ENCODE data around the gene LRMDA.

The LRMDA gene

DNA sequence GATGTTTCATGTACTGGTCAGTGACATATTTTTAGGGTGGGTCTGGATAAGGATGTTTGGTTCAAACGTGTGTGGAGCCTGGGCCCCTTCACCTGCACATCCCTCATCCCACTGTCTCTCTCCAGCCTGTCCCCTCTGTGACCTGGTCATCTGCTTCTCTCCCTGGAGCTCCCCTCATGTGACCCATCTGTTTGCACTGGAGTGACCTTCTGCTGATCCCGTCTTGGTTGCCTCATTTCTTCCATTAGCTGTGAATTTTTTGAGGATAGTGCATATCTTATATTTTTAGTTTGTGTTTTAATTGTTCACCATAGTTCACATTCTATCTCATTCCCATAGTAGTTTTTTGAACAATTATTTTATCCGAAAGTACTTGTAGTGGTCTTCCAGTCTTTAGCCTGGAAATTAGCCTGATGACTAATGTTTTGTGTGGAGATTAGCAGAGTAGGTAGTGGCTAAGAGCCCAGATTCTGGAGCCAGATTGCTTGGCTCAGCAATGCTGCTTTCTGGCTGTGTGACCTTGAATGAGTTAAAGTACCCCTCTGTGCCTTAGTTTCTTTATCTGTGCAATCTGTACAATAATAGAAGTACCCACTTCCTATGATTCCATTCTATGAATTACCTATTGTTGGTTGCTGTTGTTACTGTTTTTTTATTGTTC is 224.5 kb downstream of the LRMDA start:
- peak; percentile 36 for DNase-seq
- H3K36me3 ChIP-seq = no peaks in the 10 kb centered on the region
- TF ChIP-seq, protein P1, sequence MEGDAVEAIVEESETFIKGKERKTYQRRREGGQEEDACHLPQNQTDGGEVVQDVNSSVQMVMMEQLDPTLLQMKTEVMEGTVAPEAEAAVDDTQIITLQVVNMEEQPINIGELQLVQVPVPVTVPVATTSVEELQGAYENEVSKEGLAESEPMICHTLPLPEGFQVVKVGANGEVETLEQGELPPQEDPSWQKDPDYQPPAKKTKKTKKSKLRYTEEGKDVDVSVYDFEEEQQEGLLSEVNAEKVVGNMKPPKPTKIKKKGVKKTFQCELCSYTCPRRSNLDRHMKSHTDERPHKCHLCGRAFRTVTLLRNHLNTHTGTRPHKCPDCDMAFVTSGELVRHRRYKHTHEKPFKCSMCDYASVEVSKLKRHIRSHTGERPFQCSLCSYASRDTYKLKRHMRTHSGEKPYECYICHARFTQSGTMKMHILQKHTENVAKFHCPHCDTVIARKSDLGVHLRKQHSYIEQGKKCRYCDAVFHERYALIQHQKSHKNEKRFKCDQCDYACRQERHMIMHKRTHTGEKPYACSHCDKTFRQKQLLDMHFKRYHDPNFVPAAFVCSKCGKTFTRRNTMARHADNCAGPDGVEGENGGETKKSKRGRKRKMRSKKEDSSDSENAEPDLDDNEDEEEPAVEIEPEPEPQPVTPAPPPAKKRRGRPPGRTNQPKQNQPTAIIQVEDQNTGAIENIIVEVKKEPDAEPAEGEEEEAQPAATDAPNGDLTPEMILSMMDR (IDR thresholded peaks at IDR 0.05; ENCODE audit: low read depth, low read length) = no peak
- H3K9me3 ChIP-seq (ENCODE audit: severe bottlenecking) = peaks cover 1% of the 10 kb centered on the region
- no peaks in the 10 kb centered on the region for H3K27me3 ChIP-seq (ENCODE audit: insufficient read depth, low read depth, severe bottlenecking)
- H3K27ac ChIP-seq = no peak overlapping the region
- H3K4me3 ChIP-seq (ENCODE audit: low read depth, low read length) = no peak overlapping the region

DNA sequence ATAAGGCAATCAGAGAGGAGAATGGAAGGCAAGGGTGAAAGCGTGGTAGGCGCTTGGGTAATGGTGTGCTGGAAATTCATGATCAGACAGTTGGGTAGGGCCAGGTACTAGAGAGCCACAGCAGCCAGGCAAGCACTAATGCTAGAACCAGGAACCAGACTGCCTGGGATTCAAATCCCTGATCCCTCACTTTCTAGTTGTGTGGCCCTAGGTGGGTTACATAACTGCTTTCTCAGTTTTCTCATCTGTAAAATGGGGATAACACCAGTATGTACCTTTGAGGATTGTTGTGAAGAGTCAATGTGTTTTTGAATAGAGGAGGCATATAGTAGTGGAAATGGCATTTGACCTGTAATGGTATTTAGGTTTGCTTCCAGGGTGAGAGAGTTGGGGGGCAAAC is 225.9 kb downstream of the LRMDA start:
- DNase-seq = no peak
- Histone ChIP-seq H3K9me3 (ENCODE audit: severe bottlenecking) (no peaks in the 10 kb centered on the region), H3K27ac (no peak overlapping the region), H3K36me3 (no peaks in the 10 kb centered on the region), H3K27me3 (ENCODE audit: insufficient read depth, low read depth, severe bottlenecking) (no peaks in the 10 kb centered on the region), H3K4me3 (ENCODE audit: low read depth, low read length) (no peak overlapping the region)
- TF ChIP-seq, protein P1 (IDR thresholded peaks at IDR 0.05; ENCODE audit: low read depth, low read length) = no peak

DNA sequence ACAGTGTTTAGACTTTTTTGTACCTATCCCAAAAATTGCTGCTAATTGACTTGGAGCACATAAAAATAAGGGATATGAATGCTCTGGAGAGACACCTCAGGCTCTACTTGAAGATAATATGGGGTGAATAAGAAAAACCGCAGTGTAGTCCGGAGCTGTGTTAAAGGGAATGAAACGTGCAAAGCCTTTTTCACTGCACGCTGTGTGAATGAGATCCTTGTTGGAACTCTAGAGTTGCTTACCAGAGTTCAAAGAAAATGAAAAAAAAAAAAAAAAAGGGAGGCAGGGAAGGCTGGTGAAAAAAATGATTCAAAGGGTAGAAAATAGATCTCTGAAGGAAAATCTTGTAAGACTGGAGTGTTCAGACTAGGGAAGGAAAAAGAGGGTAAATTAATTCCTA is 226.6 kb downstream of the LRMDA start:
- Histone ChIP-seq H3K27ac (no peak overlapping the region), H3K36me3 (no peaks in the 10 kb centered on the region), H3K9me3 (ENCODE audit: severe bottlenecking) (no peaks in the 10 kb centered on the region), H3K27me3 (ENCODE audit: insufficient read depth, low read depth, severe bottlenecking) (no peaks in the 10 kb centered on the region), H3K4me3 (ENCODE audit: low read depth, low read length) (no peak overlapping the region)
- DNase-seq = no peak
- TF ChIP-seq, protein P1 (IDR thresholded peaks at IDR 0.05; ENCODE audit: low read depth, low read length) = no peak

DNA sequence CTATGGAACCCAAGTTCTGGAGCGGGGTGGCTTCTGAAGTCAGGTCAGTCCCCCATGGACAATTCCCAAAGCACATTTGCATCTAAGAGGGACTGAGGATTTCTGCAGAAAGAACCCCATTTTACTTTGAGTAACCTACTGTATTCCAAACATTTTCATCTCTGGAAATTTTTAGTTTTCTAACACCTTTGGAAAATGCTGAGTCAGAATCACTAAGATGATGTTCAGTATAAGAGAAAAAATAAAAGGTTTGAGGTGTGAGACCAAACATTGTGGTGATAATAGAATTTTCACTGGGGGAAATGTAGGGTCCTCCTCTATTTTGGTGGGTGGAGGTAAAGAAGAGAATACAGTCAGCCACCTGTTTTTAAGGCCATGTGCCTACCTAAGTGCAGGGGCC is 227.1 kb downstream of the LRMDA start:
- TF ChIP-seq, protein P1 (IDR thresholded peaks at IDR 0.05; ENCODE audit: low read depth, low read length) = no peak
- Histone ChIP-seq H3K27me3 (ENCODE audit: insufficient read depth, low read depth, severe bottlenecking) (no peaks in the 10 kb centered on the region), H3K9me3 (ENCODE audit: severe bottlenecking) (no peaks in the 10 kb centered on the region), H3K36me3 (no peaks in the 10 kb centered on the region), H3K27ac (no peak overlapping the region), H3K4me3 (ENCODE audit: low read depth, low read length) (no peak overlapping the region)
- DNase-seq = no peak

DNA sequence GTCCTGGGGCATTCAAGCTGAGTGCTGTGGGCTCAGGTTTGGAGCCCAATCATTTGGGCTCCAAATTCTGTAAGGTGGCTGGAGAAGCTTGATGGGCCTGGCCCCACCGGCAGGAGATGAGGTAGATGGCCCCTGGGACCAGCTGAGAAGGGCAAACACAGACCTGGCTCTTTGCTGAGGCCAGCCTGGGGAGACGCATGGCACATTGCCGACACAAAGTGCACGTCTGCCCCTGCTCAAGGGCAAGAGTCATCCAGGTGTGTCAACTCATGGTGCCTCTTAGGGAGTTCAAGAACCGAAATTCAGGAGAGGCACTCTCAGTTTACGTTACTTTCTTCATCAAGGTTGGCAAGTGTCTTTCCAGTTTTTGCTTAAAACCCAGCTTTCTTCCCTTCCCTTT is 227.5 kb downstream of the LRMDA start:
- TF ChIP-seq, protein P1 (IDR thresholded peaks at IDR 0.05; ENCODE audit: low read depth, low read length) = no peak
- no peak overlapping the region for H3K4me3 ChIP-seq (ENCODE audit: low read depth, low read length)
- no peaks in the 10 kb centered on the region for H3K36me3 ChIP-seq
- no peaks in the 10 kb centered on the region for H3K9me3 ChIP-seq (ENCODE audit: severe bottlenecking)
- no peak overlapping the region for H3K27ac ChIP-seq
- no peaks in the 10 kb centered on the region for H3K27me3 ChIP-seq (ENCODE audit: insufficient read depth, low read depth, severe bottlenecking)
- DNase-seq = no peak

DNA sequence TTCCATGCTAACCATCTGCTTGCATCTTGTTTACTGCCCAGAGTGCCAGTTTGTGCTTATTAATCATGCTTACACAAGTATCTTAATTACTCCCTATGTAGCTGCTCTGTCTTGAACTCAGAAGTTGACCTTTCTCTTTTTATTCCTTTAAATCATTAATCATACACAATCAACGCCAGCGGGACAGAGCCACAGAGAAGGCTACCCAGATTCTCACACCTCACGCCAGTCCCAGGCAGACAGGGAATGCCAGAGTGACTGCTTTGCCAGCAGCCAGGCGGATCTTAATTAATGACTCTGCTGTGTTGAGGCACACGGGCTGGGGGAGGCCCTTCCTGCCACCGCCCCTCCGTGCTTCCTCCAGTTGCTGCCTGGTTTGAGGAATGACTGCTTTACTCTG is 229.4 kb downstream of the LRMDA start:
- Histone ChIP-seq H3K36me3 (no peaks in the 10 kb centered on the region), H3K9me3 (ENCODE audit: severe bottlenecking) (no peaks in the 10 kb centered on the region), H3K27me3 (ENCODE audit: insufficient read depth, low read depth, severe bottlenecking) (no peaks in the 10 kb centered on the region), H3K4me3 (ENCODE audit: low read depth, low read length) (no peak overlapping the region), H3K27ac (no peak overlapping the region)
- DNase-seq = no peak
- TF ChIP-seq, protein P1 (IDR thresholded peaks at IDR 0.05; ENCODE audit: low read depth, low read length) = no peak

Measured in WERI-Rb-1 (cell line).